CD1c-positive myeloid dendritic cell (primary cell): ENCODE results near the gene HGD.
"Not testable (repeated sequence)": the region's sequence is repeated elsewhere in the genome, so short reads cannot be mapped to it uniquely, and the experiment has no call there.

ENCODE experiments used
- DNase-seq: peaks from one replicate; pipeline ENCODE4 v3.0.0-alpha.2; 2016; ENCODE audit errors: extremely low spot score

The HGD gene

DNA sequence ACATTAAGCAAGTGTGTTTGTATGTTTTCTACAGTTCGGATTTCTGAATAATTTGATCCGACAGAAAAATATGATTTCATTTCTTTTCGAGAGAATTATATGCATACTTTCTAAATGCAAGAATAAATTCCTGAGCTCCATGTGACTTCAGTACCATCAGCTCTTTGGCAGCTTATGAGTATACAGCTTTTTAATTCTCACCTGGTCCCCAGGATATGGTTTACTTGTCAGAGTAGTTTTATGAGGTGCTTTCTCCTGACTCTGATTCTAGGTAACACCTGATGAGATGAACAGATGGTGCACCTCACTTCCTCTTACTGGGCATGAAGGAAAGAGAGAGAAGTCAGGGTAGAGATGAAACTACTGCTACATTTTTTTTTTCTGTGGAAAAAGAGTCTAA is 3.1 kb downstream of the HGD start:
- no peak for DNase-seq

DNA sequence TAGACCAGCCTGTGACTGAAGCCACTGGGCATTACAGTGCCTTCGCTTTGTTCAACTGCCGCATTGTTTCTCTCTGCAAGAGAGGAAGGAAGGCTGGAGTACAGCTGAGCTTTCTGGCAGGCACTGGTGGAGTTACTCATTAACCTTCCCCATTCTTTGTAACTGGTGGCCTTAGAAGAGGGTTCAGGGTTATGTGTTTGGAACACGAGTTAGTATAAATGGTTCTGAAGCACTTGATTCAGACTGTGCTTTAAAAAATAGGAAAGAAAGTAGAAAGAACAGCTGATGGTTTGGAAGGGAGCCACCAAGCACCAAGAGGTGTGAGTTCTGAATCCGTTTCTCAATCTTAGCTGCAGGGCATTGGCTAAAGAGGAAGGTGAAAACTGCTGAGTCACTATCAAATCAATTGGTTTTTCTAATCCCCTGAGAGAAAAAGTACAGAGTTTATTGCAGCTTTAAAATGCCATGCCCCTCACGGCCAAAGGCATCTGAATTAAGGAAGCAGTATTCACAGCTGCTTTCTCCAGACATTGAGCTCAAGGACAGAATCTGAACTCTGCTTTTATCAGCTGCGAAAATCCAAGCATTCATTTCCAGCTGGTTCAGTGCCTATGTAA is 3.6 kb downstream of the HGD start:
- peak; percentile 61 for DNase-seq

- not testable (repeated sequence) for DNase-seq
Measured at GRCh38 chr3:120677193-120677592, 4.8 kb downstream of the HGD start.

DNA sequence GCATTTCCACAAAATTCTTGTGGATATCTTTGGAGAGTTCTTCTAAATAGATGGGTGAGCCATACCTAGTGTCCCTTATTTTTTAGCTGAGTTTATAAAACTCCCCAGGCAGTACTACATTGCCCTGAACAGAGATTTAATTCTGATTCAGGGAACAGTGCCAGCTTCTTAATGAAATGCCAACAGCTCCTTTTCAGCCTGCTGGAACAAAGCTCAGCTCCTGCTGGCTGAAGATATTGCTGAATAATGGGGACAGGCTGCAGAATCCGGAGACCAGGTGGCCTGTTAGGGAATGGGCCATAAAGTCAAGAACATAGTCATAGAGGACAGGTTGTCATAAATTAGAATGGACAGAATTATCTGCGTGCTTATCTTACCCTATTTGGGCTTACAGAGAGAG is 8.9 kb downstream of the HGD start:
- no peak for DNase-seq

GRCh38 chr3:120670576-120670975 is 11.5 kb downstream of the HGD start:
- no peak for DNase-seq

DNA sequence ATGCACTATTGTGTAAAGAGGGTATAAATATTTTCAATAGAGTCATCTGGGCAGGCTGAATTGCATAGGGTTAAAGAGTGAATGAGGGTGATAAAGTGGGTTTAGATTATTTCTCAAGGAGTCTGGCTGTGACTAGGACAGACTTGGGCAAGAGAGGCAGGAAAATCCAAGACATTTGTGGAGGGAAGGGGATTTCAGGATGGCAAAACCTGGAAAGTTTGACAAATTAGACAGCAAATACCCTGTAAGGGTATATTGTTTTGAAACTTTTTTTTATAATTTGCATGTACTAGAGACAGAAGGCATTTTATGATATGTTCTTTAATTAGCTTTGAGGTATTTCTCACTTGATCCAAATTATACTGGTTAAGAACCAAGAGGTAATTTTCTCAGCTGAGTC is 17.1 kb downstream of the HGD start:
- DNase-seq, result no peak

- DNase-seq, result no peak
Measured at GRCh38 chr3:120661945-120662344, 20.1 kb downstream of the HGD start.

- DNase-seq, result no peak
Measured at GRCh38 chr3:120661106-120661905, 20.7 kb downstream of the HGD start.

DNA sequence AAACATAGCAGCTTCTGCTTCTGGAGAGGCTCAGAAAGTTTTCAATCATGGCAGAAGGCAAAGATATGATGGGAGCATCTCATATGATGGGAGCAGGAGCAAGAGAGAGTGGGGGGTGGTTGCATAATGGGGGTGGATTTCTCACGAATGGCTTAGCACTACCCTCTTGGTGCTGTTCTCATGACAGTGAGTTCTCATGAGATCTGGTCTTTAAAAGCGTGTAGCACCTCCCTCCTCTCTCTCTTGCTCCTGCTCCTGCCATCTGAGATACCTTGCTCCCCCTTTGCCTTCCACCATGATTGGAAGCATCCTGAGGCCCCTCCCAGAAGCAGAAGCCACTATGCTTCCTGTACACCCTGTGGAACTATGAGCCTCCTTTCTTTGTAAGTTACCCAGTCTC is 22.2 kb downstream of the HGD start:
- no peak for DNase-seq

- DNase-seq, result peak; percentile 53
Measured at GRCh38 chr3:120659285-120659684, 22.8 kb downstream of the HGD start.

GRCh38 chr3:120652896-120653545 is 29.0 kb downstream of the HGD start:
- no peak for DNase-seq

DNA sequence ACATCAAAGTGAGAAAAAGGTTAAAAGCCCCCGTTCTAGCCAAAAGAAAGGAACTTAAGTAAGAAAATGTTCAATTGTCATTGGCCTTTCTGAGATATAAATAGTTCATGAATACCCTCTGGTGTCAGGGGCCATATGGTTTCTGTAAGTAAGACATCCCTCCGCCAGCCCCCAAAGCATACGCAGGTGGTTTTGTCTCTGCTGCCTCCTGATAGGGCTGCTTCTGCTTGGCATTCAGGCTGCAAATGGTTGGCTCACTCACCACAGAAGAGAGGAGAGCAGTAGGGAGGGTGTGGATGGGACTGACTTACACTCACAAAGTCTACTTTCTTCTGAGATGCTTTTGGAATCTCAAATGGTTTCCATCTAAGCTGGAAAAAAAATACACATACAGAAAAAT is 29.8 kb downstream of the HGD start:
- DNase-seq, result no peak

DNA sequence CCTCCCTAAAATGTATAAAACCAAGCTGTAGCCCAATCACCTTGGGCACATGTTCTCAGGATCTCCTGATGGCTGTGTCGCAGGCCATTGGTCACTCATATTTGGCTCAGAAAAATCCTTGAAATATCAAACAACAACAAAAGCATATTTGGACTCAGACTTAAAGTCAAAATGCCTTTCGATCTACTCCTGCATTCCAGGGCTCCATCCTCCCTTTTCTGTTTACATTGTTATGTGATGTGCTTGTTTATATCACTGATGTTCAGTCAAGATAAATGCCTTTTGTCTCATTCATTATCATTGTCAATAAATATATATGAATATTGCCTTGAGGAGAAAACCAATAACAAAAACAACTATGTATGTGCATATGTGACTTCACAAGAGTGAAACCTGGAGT is 31.7 kb downstream of the HGD start:
- DNase-seq, result no peak

GRCh38 chr3:120649830-120650233 is 32.2 kb downstream of the HGD start:
- peak; percentile 59 for DNase-seq

GRCh38 chr3:120648290-120648689 is 33.7 kb downstream of the HGD start:
- DNase-seq, result no peak

- DNase-seq, result peak; percentile 39
Measured at GRCh38 chr3:120646771-120647432, 35.1 kb downstream of the HGD start.

DNA sequence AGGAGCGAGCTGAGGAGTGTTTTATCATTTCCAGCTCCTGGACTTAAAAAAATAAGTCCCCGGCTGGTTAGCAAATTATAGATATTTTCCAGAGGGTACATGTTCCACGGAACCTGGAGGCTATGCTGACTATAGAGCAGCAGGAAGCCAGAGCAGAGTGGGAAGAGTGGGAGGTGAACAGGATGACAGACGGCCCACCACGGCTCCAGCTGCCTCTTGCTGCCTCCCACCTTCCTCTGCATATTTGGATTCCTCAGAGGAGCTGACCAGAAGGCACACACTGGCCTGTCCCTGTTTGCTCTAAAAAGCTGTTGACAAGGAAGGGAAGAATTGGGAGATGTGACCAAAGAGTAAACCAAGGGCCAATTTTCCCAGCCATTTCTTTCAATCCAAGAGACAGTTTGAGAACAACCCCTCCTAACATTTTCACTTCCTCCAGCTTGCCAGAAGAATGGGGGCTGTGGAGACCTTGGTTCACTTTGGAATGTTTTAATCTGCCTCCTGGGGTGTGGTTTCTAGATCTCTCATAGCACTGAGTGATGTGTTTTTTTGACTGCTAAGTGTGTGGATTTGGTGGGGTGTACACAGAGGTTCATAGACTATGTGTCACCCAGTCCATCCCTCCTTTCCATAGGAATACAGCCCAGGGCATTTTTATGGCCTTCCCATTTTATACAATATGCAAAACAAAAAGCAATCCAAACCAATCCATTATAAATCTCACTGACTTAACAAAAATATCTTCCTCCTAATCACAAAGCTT is 36.8 kb downstream of the HGD start:
- DNase-seq, result peak; percentile 43

DNA sequence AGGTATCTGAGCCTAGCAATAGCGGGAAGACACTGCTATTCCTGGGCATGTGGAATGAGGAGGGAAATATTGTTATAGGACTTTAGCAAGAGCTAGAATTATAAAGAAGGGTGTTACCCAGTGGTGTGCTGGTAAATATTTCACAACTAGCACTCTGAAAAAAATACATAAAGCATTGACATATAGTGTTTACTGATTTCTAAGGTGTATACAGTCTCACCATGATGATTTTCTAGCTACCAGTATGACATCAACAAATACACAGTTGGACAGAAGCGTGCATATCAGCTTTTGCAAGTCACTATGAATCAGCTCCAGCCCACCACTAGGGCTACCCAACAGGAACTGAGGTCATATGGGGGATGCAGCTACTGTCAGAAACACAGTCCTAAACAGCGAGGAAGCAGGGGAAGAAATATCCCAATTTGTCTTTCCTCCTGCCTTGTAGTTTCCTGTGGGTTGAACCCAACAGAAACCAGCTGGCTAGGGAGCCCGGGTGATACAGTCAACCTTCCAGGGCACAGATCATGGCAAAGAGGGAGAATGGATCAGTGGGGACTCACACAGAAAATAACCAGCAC is 39.6 kb downstream of the HGD start:
- DNase-seq, result peak; percentile 91

DNA sequence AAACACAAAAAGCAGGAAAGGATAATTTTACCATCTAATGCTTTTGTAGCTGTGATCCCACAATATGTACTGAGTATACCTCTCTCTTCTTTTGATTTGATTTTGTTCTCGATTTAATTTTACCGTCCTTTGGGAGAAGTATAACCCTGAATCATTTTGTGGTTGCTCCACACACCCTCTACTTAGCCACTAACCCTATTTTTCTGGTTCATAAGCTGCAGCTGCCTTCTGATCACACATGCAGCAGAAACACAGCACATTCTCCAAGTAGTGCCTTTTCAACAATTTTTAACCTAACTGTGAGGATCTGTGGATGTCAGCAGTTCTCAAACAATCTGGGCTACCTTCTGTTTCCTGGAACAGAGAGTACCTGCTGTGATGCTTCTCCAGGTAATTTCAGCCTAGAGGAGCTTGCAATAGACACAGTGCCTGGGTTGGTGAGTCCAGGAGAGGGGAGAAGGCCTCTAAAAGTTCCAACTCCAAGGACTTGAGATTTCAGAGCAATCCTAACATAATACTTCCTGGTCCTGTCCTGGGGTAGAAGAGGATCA is 40.3 kb downstream of the HGD start:
- no peak for DNase-seq

- DNase-seq, result no peak
Measured at GRCh38 chr3:120640231-120640630, 41.8 kb downstream of the HGD start.

- not testable (repeated sequence) for DNase-seq
Measured at GRCh38 chr3:120638820-120639219, 43.2 kb downstream of the HGD start.
